ENCODE data around the gene CD37.
"Not testable (repeated sequence)": the region's sequence is repeated elsewhere in the genome, so short reads cannot be mapped to it uniquely, and the experiment has no call there.

The CD37 gene

DNA sequence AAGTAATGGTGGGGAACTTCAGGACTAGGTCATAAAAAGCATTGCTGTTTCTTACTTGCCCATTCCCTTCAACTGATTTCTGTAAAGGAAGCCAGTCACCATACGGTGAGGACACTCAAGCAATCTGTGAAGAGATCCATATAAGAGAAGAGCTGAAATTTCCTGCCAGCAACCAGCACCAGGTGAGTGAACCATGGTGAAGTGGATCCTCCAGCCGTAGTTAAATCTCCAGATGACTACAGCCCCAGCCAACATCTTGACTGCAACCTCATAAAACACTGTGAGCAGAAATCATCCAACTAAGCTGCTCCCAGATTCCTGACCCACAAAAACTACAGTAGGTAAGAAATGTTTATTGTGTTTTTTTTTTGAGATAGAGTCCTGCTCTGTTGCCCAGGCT lies 6.5 kb upstream of the CD37 start:
- DNase-seq (ENCODE audit: low read depth) = no peak

GRCh38 chr19:49331187-49331586 lies 4.0 kb upstream of the CD37 start:
- not testable (repeated sequence) for DNase-seq (ENCODE audit: low read depth)

GRCh38 chr19:49331616-49332055 lies 3.6 kb upstream of the CD37 start:
- no peak for DNase-seq (ENCODE audit: low read depth)

GRCh38 chr19:49332691-49333417 lies 2.4 kb upstream of the CD37 start:
- not testable (repeated sequence) for DNase-seq (ENCODE audit: low read depth)

GRCh38 chr19:49333418-49333805 lies 1.8 kb upstream of the CD37 start:
- DNase-seq (ENCODE audit: low read depth) = no peak

GRCh38 chr19:49333811-49334288 lies 1.4 kb upstream of the CD37 start:
- peak; percentile 62 for DNase-seq (ENCODE audit: low read depth)

DNA sequence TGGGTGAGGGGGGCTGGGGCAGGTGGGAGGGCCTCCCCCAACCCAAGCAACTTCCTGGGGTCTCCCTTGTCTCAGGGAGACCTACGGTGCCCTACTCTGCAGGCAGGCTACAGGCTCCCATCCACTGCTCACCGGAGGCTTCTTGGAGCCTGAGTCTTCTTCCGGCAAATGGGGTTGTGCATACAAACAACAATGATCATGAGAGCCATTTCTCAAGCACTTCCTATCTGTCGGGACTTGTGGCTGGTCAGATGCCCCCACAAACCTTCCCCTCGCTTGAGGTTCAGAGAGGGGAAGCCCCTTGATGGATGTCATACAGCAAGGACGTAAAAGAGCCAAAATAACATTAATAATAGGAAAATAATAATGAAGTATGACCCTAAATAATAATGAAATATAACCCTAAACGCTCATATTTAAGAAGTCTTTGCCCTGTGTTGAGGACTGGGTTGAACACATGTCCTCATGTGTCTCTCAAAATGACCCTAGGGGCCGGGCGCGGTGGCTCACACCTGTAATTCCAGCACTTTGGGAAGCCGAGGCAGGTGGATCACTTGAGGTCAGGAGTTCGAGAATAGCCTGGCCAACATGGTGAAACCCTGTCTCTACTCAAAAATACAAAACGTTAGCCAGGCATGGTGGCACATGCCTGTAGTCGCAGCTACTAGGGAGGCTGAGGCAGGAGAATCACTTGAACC lies 727 bp downstream of the CD37 start:
- no peak for DNase-seq (ENCODE audit: low read depth)

GRCh38 chr19:49336482-49337266 lies 1.5 kb downstream of the CD37 start:
- DNase-seq (ENCODE audit: low read depth) = no peak

- DNase-seq (ENCODE audit: low read depth) = no peak
Observed at GRCh38 chr19:49337267-49338022, 2.2 kb downstream of the CD37 start.

GRCh38 chr19:49338023-49338677 lies 2.9 kb downstream of the CD37 start:
- DNase-seq (ENCODE audit: low read depth) = no peak

GRCh38 chr19:49338691-49339300 lies 3.6 kb downstream of the CD37 start:
- DNase-seq (ENCODE audit: low read depth) = no peak

- no peak for DNase-seq (ENCODE audit: low read depth)
Observed at GRCh38 chr19:49339301-49340068, 4.3 kb downstream of the CD37 start.

- DNase-seq (ENCODE audit: low read depth) = no peak
Observed at GRCh38 chr19:49340069-49340864, 5.1 kb downstream of the CD37 start.

GRCh38 chr19:49340865-49341718 lies 5.9 kb downstream of the CD37 start:
- DNase-seq (ENCODE audit: low read depth) = no peak

DNA sequence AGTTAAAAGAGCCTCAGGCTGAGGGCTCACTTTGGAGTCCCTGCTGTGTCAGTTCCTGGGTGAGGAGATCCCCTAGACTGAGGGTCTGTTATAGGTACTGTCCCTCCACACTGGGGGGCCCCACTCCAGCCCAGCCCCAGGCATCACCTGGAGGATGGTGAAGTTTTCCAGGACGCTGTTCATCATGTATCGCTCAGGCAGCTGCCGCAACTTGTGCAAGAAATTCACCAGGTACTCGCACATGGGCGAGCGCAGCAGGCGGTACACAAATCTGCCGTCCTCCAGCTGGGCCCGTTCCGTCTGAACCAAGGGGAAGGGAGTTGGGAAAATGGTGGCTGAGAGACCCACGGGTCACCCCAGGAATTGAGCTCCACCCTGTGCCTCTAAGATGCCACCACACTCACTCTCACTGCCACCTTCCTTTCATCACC lies 7.1 kb downstream of the CD37 start:
- no peak for DNase-seq (ENCODE audit: low read depth)

DNA sequence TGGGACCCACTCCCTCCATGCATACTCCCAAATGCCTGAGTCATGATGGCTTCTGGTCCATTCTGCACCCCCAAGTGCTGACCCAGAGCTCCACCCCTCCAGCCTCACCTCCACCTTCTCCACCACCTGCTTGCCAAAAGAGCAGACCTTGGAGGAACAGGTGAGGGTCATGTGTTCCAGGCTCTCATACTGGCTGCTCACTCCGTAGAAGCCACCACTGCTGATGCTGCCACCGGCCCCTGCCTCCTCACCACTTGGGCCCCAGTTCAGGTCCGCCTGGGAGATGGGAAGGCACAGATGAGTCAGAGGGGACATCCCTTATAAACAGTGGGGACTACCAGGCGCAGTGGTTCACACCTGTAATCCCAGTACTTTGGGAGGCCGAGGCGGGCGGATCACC lies 7.9 kb downstream of the CD37 start:
- DNase-seq (ENCODE audit: low read depth) = no peak

GRCh38 chr19:49344505-49345423 lies 9.6 kb downstream of the CD37 start:
- no peak for DNase-seq (ENCODE audit: low read depth)
